GM12872 (cell line): ENCODE results near the gene LY6G6D.

Source experiments
- TF ChIP-seq, protein P1 (sequence below): IDR thresholded peaks from 3 replicates; pipeline ENCODE4 v1.5.1; 2011; ENCODE audit warnings: low read depth, mild to moderate bottlenecking, low read length, moderate library complexity; ENCODE audit not compliant: insufficient read depth

The LY6G6D gene

DNA sequence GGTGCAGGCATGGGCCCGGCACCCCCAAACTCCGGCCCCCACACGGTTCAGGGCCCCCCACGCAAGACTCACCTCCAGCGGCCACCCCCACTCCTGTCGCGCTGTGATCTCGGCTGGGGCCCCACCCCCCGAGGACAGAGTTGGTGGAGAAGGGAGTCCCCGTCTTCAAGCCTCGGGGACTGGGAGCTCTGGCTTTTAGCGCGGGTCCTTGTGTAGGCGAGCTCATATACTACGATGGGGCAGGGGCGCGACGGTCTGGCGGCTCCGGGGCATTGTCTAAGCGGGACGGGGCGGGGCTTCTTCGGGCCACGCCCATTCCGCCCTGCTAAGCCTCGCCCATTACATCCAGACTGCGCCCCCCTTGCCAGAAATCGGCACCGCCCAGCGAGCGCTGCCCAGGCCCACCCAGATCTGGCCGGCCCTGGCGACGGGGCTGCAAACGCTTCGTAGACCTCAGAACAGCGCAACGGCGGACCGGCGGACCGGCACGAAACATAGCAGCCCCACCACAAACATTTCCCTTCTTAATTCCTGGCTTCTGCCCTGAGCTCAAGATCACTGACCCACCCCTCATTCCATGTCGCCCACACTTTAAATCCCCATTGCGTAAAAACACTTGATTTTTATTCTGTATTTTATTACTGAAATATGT lies 15.0 kb downstream of the LY6G6D start:
- TF ChIP-seq, protein P1, sequence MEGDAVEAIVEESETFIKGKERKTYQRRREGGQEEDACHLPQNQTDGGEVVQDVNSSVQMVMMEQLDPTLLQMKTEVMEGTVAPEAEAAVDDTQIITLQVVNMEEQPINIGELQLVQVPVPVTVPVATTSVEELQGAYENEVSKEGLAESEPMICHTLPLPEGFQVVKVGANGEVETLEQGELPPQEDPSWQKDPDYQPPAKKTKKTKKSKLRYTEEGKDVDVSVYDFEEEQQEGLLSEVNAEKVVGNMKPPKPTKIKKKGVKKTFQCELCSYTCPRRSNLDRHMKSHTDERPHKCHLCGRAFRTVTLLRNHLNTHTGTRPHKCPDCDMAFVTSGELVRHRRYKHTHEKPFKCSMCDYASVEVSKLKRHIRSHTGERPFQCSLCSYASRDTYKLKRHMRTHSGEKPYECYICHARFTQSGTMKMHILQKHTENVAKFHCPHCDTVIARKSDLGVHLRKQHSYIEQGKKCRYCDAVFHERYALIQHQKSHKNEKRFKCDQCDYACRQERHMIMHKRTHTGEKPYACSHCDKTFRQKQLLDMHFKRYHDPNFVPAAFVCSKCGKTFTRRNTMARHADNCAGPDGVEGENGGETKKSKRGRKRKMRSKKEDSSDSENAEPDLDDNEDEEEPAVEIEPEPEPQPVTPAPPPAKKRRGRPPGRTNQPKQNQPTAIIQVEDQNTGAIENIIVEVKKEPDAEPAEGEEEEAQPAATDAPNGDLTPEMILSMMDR, result no peak

DNA sequence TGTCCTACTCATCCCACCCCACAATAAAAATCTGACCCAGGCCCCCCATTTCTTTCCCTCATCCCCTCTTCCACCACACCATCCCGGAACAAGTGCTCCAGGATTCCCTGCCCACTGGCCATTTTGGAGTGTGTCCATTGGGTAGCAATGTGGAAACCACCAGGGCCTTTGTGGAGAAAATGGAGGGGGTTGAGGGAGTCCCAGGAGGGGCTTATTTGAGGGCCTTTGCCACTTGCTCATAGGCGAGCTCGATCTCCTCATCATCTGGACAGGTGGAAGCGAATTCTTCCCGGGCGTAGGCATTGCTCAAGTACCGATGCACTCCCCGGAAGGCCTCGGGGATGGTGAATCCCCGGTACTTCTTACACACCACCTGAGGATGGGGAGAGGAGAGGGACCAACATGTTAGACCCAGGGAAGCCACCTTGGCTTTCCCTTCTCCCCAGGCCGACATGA lies 15.5 kb downstream of the LY6G6D start:
- TF ChIP-seq, protein P1, result no peak

DNA sequence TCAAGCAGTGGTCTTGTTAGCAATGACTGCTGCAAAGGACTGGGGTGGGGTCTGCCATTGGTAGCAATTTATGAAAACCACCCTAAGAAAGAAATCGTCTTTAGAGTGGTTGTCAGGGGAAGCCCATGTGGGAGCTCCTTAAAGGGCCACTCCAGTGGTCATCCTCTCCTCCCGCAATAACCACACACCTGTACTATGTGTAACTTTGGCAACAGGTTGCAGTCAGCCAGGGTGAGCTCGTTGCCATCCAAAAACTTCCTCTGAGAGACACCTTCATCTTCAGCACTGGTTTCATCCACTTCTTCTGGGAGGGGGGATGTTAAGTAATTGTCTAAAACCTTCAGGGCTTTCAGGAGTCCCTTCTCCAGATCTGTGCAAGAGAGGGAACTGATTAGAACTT lies 16.9 kb downstream of the LY6G6D start:
- TF ChIP-seq, protein P1, result no peak

DNA sequence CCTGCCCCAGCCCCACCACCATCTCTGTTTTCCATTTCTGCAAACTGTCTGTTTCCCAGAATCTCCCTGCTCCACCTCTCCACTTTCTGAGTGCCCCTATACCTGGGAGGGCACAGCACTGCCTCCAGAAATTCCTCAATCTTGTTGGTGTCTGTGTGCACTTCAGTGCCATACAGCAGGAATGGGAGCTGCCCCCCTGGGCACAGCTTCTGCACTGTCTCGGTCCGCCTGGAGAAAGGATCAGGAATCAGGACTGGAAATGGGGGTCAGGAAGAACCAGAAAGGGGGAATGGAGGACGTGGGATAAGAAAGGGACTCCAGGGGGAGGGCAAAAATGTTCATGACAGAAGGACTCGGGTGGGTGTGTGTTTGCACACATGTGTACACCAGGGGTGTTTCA lies 18.6 kb downstream of the LY6G6D start:
- TF ChIP-seq, protein P1, result no peak

DNA sequence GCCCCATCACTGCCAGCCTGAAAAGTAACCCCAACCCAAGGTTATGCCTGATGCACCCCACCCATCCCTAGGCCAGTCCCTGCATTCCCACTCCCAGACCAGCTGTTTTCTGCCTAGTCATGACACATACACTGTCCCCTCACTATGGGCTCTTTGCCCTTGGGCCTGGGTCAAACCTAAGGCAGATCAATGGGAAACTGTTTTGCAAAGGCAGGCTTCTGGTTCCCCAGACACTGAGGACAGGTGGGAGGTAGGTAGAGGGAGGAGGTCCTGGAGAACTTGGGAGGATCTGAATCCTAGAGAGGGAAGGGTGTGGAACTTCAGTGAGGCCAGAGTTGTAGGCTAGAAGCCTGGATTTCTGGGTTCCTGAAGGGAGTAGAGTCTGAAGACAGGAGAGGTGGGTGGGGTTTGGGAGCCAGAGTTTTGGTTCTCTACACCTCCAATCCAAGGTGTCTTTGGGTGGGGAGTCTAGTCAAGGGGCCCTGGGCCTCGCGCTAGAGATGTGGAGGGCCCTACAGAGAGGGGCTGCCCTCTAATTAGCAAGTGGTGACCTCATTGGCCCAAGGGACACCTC lies 19.2 kb downstream of the LY6G6D start:
- TF ChIP-seq, protein P1, result no peak

DNA sequence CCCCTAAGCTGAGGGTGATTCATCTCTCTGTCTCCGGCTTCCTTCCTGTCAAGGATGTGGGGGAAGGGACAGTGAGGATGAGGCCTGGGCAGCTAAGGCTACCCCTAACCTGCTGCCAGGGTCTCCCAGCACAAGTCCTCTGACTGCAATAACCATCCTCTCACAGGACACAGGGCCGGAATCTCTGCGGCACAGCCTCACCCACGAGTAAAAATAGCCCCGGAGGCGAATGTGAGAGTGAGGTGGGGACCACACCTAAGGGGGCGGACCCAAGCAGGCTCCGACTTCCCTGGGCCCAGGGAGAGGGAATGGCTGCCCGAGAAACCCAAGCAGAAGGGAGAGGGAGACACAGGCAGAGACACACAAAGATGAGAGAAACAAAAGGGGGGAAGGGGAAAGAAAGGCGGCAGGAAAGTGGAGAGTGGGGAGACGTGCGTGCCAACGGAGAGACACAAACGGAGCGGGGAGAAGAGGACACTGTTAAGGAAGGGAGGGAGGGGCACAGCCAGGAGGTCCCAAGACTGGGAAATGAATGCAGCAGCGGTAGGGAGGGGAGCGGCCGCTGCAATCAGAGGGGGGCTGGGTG lies 19.8 kb downstream of the LY6G6D start:
- TF ChIP-seq, protein P1, result no peak

DNA sequence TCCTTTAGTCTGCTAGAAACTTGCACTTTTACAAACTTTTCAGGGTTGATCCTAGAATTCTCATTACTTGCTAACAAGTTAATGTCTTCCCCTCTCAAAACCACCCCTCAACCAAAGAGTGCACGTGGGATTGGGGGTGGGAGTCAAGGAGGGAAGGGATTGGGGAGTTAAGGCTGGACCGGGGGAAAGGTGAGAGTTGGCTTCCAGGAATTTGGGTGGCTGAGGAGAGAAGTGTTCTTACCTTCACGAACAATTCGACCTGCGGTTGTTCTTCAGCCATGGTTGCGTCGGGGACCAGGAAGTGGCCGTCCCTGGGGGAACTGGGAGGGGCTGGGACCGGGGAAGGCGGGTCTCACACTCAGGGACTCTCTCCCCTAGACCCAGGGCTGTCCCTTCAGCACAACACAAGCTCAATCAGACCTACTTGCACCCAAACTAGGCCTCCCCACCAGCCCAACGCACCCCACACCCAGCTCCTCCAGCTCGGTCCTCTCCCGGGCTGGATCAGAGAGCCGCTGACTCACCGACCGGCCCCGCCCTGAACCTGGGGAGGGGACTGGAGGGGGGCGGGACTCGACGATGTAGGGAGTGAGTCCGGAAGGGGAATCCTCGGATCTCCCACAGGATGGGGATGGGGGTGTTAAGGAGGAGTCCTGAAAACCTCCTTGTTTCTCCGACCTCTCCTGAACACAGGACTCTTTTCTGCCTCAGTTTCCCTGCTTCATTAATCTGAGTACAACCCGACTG lies 21.0 kb downstream of the LY6G6D start, which contains the start of gene CLIC1:
Gene CLIC1, minus strand, starts transcription at position 510 of the 747 bp plus-strand sequence. Its CDS starts 230 bp downstream, at position 280.
- TF ChIP-seq, protein P1, result no peak
